ENCODE measurements around the gene OR10A2. TPM values are rescaled to one million over a fixed set of nuclear protein-coding genes. Genes with fewer than 3 reads are reported as not detected.

OR10A2 gene
- total RNA-seq (ENCODE audit: low replicate concordance): not detected in 2 replicates
- long read RNA-seq: 0 reads

- no peak for TF ChIP-seq CTCF (conservative IDR thresholded peaks at IDR 0.05)
- H3K27me3 Mint-ChIP-seq: no peaks in the 10 kb centered on the region
- H3K27ac Mint-ChIP-seq: no peak within 1 kb of the TSS
- DNase-seq (ENCODE audit: extremely low spot score, unreplicated experiment): no peak
- no peaks in the 10 kb centered on the region for H3K4me1 Mint-ChIP-seq (ENCODE audit: unreplicated experiment)
- H3K4me3 Mint-ChIP-seq: no peak within 1 kb of the TSS
- no peaks in the 10 kb centered on the region for H3K9me3 Mint-ChIP-seq
- no peaks in the 10 kb centered on the region for H3K36me3 Mint-ChIP-seq
Observed at GRCh38 chr11:6862961-6863360, at the start of gene OR10A2. OR10A2 (plus strand) TSS chr11:6863057; CDS start chr11:6869755, 6,698 bp downstream.

GRCh38 chr11:6813656-6814055 lies 49.2 kb upstream of the OR10A2 start:
- Mint-ChIP-seq H3K9me3 (no peaks in the 10 kb centered on the region), H3K4me1 (ENCODE audit: unreplicated experiment) (no peaks in the 10 kb centered on the region), H3K27me3 (peaks cover 7% of the 10 kb centered on the region), H3K27ac (no peak overlapping the region), H3K4me3 (no peak overlapping the region), H3K36me3 (no peaks in the 10 kb centered on the region)
- DNase-seq (ENCODE audit: extremely low spot score, unreplicated experiment): no peak
- no peak for TF ChIP-seq CTCF (conservative IDR thresholded peaks at IDR 0.05)

- peaks cover 3% of the 10 kb centered on the region for H3K27me3 Mint-ChIP-seq
- no peaks in the 10 kb centered on the region for H3K9me3 Mint-ChIP-seq
- DNase-seq (ENCODE audit: extremely low spot score, unreplicated experiment): no peak
Observed at GRCh38 chr11:6817694-6818093, 45.2 kb upstream of the OR10A2 start.

GRCh38 chr11:6818967-6819366 lies 43.9 kb upstream of the OR10A2 start:
- H3K9me3 Mint-ChIP-seq: no peaks in the 10 kb centered on the region
- TF ChIP-seq CTCF (conservative IDR thresholded peaks at IDR 0.05): no peak
- H3K4me1 Mint-ChIP-seq (ENCODE audit: unreplicated experiment): no peaks in the 10 kb centered on the region
- H3K27ac Mint-ChIP-seq: no peak overlapping the region
- no peaks in the 10 kb centered on the region for H3K36me3 Mint-ChIP-seq
- H3K4me3 Mint-ChIP-seq: no peak overlapping the region
- H3K27me3 Mint-ChIP-seq: no peaks in the 10 kb centered on the region
- no peak for DNase-seq (ENCODE audit: extremely low spot score, unreplicated experiment)

More at GRCh38 chr11:6817694-6818093, 45.2 kb upstream of the OR10A2 start:
- H3K27ac Mint-ChIP-seq: no peak overlapping the region
- H3K36me3 Mint-ChIP-seq: no peaks in the 10 kb centered on the region
- H3K4me1 Mint-ChIP-seq (ENCODE audit: unreplicated experiment): no peaks in the 10 kb centered on the region
- H3K4me3 Mint-ChIP-seq: no peak overlapping the region
- TF ChIP-seq CTCF (conservative IDR thresholded peaks at IDR 0.05): no peak

- no peaks in the 10 kb centered on the region for H3K9me3 Mint-ChIP-seq
- no peak overlapping the region for H3K4me3 Mint-ChIP-seq
- no peak for TF ChIP-seq CTCF (conservative IDR thresholded peaks at IDR 0.05)
- H3K27me3 Mint-ChIP-seq: no peaks in the 10 kb centered on the region
- H3K27ac Mint-ChIP-seq: no peak overlapping the region
- no peaks in the 10 kb centered on the region for H3K36me3 Mint-ChIP-seq
- no peaks in the 10 kb centered on the region for H3K4me1 Mint-ChIP-seq (ENCODE audit: unreplicated experiment)
- no peak for DNase-seq (ENCODE audit: extremely low spot score, unreplicated experiment)
Observed at GRCh38 chr11:6824136-6824823, 38.6 kb upstream of the OR10A2 start.
